Measurements from ENCODE around the gene VPS37B.

VPS37B gene

GRCh38 chr12:122850695-122851350 lies 45.1 kb downstream of the VPS37B start:
- DNase-seq = no peak

GRCh38 chr12:122850048-122850445 lies 45.9 kb downstream of the VPS37B start:
- DNase-seq = no peak

GRCh38 chr12:122849352-122850047 lies 46.4 kb downstream of the VPS37B start:
- DNase-seq = no peak

GRCh38 chr12:122848471-122849351 lies 47.2 kb downstream of the VPS37B start:
- DNase-seq = no peak

GRCh38 chr12:122847921-122848421 lies 48.0 kb downstream of the VPS37B start:
- DNase-seq = no peak

GRCh38 chr12:122847516-122847836 lies 48.4 kb downstream of the VPS37B start:
- no peak for DNase-seq

- no peak for DNase-seq
Observed at GRCh38 chr12:122846622-122847515, 49.1 kb downstream of the VPS37B start.

GRCh38 chr12:122845865-122846621 lies 49.9 kb downstream of the VPS37B start:
- no peak for DNase-seq

- no peak for DNase-seq
Observed at GRCh38 chr12:122845041-122845864, 50.7 kb downstream of the VPS37B start.

GRCh38 chr12:122844366-122844971 lies 51.5 kb downstream of the VPS37B start:
- DNase-seq = no peak

GRCh38 chr12:122843455-122843854 lies 52.5 kb downstream of the VPS37B start:
- no peak for DNase-seq

- DNase-seq = no peak
Observed at GRCh38 chr12:122842505-122843405, 53.2 kb downstream of the VPS37B start.

GRCh38 chr12:122841544-122842321 lies 54.2 kb downstream of the VPS37B start:
- no peak for DNase-seq

GRCh38 chr12:122840580-122841513 lies 55.1 kb downstream of the VPS37B start:
- no peak for DNase-seq

- DNase-seq = no peak
Observed at GRCh38 chr12:122839907-122840554, 55.9 kb downstream of the VPS37B start.

GRCh38 chr12:122838841-122839240 lies 57.1 kb downstream of the VPS37B start:
- no peak for DNase-seq
